Measurements from ENCODE around the gene RABGAP1. TPM values are rescaled to one million over a fixed set of nuclear protein-coding genes. Genes with fewer than 3 reads are reported as not detected.
A peak's percentile ranks its signal among the peaks of the same experiment; 100 is the strongest.

Gene RABGAP1
- total RNA-seq, 4 donors from 2014 or later: 66.1 to 83.1 (median 73.4) TPM

DNA sequence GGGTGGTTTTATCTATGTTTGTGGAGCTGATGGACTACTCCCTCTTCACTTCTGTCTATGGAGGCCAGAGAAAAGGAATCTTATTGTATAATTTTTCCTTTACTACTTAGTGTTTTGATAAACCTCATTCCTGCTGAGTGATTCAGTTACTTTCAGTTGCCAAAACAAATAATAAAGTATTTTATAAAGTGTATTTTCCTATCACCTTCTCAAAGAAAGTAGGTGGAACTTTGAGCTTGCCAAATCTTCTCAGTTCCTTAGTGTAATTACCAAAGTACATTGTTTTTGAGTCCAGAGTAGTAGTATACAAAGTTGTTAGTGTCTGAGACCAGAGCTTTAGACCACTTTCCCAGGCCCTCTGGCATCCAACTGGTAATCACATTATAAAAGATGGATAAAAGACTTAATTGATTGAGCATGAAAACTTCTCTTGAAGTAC, 13.5 kb downstream of the RABGAP1 start:
- Histone ChIP-seq H3K27ac (peak overlapping the region in 2 of 4 donors; percentile 32 to 77), H3K9me3 (no peaks in the 10 kb centered on the region), H3K27me3 (no peaks in the 10 kb centered on the region), H3K4me1 (peaks cover 0 to 70% (median 10%) of the 10 kb centered on the region in 4 donors), H3K36me3 (peaks cover 0 to under 1% (median 0%) of the 10 kb centered on the region in 3 donors), H3K4me3 (no peak overlapping the region)
- TF ChIP-seq POLR2A (IDR thresholded peaks at IDR 0.05) (no peak), EP300 (IDR thresholded peaks at IDR 0.05) (no peak)
- TF ChIP-seq, protein P1, sequence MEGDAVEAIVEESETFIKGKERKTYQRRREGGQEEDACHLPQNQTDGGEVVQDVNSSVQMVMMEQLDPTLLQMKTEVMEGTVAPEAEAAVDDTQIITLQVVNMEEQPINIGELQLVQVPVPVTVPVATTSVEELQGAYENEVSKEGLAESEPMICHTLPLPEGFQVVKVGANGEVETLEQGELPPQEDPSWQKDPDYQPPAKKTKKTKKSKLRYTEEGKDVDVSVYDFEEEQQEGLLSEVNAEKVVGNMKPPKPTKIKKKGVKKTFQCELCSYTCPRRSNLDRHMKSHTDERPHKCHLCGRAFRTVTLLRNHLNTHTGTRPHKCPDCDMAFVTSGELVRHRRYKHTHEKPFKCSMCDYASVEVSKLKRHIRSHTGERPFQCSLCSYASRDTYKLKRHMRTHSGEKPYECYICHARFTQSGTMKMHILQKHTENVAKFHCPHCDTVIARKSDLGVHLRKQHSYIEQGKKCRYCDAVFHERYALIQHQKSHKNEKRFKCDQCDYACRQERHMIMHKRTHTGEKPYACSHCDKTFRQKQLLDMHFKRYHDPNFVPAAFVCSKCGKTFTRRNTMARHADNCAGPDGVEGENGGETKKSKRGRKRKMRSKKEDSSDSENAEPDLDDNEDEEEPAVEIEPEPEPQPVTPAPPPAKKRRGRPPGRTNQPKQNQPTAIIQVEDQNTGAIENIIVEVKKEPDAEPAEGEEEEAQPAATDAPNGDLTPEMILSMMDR (IDR thresholded peaks at IDR 0.05): no peak
- no peak for DNase-seq (ENCODE audit: low spot score in 2 of 2)

DNA sequence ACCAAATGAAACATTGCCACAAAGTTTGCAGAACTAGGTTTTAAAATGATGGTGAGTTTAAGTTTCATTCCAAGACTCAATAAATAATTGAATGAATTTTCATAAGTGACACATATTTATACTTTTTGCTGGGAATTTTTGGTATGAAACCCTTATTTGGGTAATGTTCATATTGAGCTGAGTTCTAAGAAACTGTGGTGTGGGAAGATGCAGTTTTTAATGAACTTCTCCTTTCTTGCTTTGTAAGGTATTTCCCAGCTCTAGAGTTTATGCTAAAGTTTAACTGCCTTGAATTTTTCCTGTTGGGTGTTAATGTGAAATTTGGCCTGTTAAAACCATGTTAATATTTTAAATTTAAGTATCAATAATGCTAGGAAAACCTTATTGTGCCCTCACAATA, 15.1 kb downstream of the RABGAP1 start:
- peaks cover 0 to 11% (median 0%) of the 10 kb centered on the region in 3 donors for H3K36me3 ChIP-seq
- no peak overlapping the region for H3K4me3 ChIP-seq
- H3K27me3 ChIP-seq: no peaks in the 10 kb centered on the region
- no peak for TF ChIP-seq POLR2A (IDR thresholded peaks at IDR 0.05)
- TF ChIP-seq, protein P1 (IDR thresholded peaks at IDR 0.05): no peak
- no peak for TF ChIP-seq EP300 (IDR thresholded peaks at IDR 0.05)
- DNase-seq (ENCODE audit: low spot score in 2 of 2): no peak
- no peaks in the 10 kb centered on the region for H3K9me3 ChIP-seq
- H3K27ac ChIP-seq: no peak overlapping the region
- H3K4me1 ChIP-seq: peaks cover 0 to 55% (median 10%) of the 10 kb centered on the region in 4 donors

DNA sequence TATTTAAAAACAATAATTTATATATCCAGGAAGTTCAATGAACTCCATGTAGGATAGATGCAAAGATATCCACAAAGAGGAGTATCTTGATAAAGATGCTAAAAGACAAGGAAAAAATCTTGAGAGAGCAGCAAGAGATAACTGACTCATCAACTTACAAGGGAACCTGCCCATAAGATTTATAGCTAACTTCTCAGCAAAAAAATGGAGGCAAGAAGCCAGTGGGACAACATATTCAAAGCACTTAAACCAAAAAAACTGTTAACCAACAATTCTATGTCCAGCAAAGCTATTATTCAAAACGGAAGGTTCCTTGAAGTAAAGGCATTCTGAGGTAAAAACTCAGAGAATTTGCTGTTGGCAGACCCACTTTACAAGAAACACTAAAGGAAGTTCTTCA, 20.3 kb downstream of the RABGAP1 start:
- TF ChIP-seq, protein P1 (IDR thresholded peaks at IDR 0.05): no peak
- TF ChIP-seq EP300 (IDR thresholded peaks at IDR 0.05): no peak
- no peak for TF ChIP-seq POLR2A (IDR thresholded peaks at IDR 0.05)
- DNase-seq (ENCODE audit: low spot score in 2 of 2): no peak
- Histone ChIP-seq H3K27me3 (no peaks in the 10 kb centered on the region), H3K9me3 (no peaks in the 10 kb centered on the region), H3K4me1 (peaks cover 0 to 7% (median 0%) of the 10 kb centered on the region in 4 donors), H3K4me3 (no peak overlapping the region), H3K36me3 (peaks cover 0 to 42% (median 0%) of the 10 kb centered on the region in 3 donors), H3K27ac (no peak overlapping the region)
- WGBS, 2 donors: 91 to 92% methylated on average over 1 of the region's 1 CpG

DNA sequence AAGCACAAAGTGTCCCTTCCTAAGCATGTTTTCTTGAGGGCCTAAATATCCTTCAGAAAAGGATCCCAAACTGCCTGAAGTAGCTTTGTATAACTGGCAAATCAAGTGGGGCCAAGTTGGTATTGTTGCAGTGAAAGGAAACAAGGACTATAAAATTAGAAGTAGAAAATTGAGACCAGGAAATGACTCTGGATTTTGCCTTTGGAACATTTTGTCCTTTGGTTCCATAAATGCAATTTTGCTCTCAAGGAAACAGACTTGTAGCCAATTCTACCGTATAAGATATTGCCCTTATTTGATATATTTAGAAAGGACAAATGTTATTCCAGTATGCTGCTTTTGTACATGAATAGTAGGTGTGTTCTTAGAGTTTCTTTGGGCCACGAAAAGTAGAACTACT, 34.4 kb downstream of the RABGAP1 start:
- H3K4me3 ChIP-seq: no peak overlapping the region
- TF ChIP-seq POLR2A (IDR thresholded peaks at IDR 0.05) (no peak), EP300 (IDR thresholded peaks at IDR 0.05) (peak; percentile 65 to 69)
- TF ChIP-seq, protein P1 (IDR thresholded peaks at IDR 0.05): no peak
- peak overlapping the region in 3 of 4 donors; percentile 9 to 65 (median 60) for H3K27ac ChIP-seq
- H3K9me3 ChIP-seq: no peaks in the 10 kb centered on the region
- WGBS, 2 donors: 48 to 52% methylated on average over 2 of the region's 2 CpGs
- H3K27me3 ChIP-seq: no peaks in the 10 kb centered on the region
- peaks cover 0 to 17% (median 0%) of the 10 kb centered on the region in 3 donors for H3K36me3 ChIP-seq
- peaks cover 0 to 22% (median 9%) of the 10 kb centered on the region in 4 donors for H3K4me1 ChIP-seq
- no peak for DNase-seq (ENCODE audit: low spot score in 2 of 2)

DNA sequence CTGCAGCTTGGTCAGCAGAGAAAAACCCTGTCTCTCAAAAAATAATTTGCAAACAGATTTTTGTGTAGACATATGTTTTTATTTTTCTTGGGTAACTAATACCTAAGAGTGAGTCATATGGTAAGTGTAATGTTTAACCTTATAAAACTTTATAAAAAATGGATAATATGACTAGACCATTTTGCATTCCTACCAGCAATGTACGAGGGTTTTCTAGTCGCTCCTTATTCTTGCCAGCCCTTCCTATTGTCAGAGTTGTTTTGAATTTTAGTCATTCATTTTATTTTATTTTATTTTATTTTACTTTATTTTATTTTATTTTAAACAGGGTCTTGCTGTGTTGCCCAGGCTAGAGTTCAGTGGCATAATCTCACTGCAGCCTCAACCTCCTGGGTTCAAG, 37.8 kb downstream of the RABGAP1 start:
- DNase-seq (ENCODE audit: low spot score in 2 of 2): no peak
- TF ChIP-seq POLR2A (IDR thresholded peaks at IDR 0.05) (no peak), EP300 (IDR thresholded peaks at IDR 0.05) (no peak)
- H3K4me3 ChIP-seq: no peak overlapping the region
- 48 to 74% methylated on average over 2 of the region's 2 CpGs for WGBS, 2 donors
- no peaks in the 10 kb centered on the region for H3K36me3 ChIP-seq
- H3K27ac ChIP-seq: no peak overlapping the region
- no peaks in the 10 kb centered on the region for H3K9me3 ChIP-seq
- no peaks in the 10 kb centered on the region for H3K27me3 ChIP-seq
- H3K4me1 ChIP-seq: peaks cover 0 to 45% (median 9%) of the 10 kb centered on the region in 4 donors

DNA sequence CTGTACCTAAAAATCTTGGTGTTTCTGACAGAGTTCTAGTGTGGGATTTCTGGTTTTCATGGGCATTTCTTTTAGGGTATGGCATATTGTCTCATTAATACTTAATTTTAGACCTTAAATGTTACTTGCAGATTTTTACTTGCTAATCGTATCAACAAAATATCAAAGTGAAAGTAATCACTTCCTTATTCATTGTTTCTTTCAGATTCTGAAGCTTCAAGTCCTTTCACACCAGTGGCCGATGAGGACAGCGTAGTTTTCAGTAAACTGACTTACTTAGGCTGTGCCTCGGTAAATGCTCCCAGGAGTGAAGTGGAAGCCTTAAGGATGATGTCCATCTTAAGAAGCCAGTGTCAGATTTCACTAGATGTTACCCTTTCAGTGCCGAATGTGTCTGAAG, 45.2 kb downstream of the RABGAP1 start:
- H3K27me3 ChIP-seq: no peaks in the 10 kb centered on the region
- no peak for TF ChIP-seq POLR2A (IDR thresholded peaks at IDR 0.05)
- TF ChIP-seq, protein P1 (IDR thresholded peaks at IDR 0.05): no peak
- no peak for TF ChIP-seq EP300 (IDR thresholded peaks at IDR 0.05)
- H3K27ac ChIP-seq: no peak overlapping the region
- no peak overlapping the region for H3K4me3 ChIP-seq
- peaks cover 0 to 38% (median 4%) of the 10 kb centered on the region in 3 donors for H3K36me3 ChIP-seq
- DNase-seq (ENCODE audit: low spot score in 2 of 2): no peak
- 48 to 63% methylated on average over 5 of the region's 5 CpGs for WGBS, 2 donors
- H3K4me1 ChIP-seq: peaks cover 0 to 42% (median 0%) of the 10 kb centered on the region in 4 donors
- no peaks in the 10 kb centered on the region for H3K9me3 ChIP-seq

All from tibial nerve (tissue), 4 donors.